HepG2 (cell line): Measurements from ENCODE around the gene GRB7. TPM values are rescaled to one million over a fixed set of nuclear protein-coding genes. Genes with fewer than 3 reads are reported as not detected.
A peak's percentile ranks its signal among the peaks of the same experiment; 100 is the strongest.

Experiments used
- ATF1 ChIP-seq: IDR thresholded peaks from 2 replicates; pipeline ENCODE4 v1.6.1; 2016; ENCODE audit warnings: mild to moderate bottlenecking, control low read depth
- EP300 ChIP-seq, 3 experiments: sonication (generic) in 1 of 3; formaldehyde crosslinking in 1 of 3; IDR thresholded peaks; 2 replicates each; pipeline versions ENCODE4 v1.5.1 to v1.6.1; 2011 to 2020; ENCODE audit warnings: low read depth in 2 of 3, low read length in 2 of 3, borderline replicate concordance in 1 of 3, improper control_type of control experiment in 1 of 3, mild to moderate bottlenecking in 1 of 3, missing genetic modification reagents in 1 of 3, moderate library complexity in 1 of 3
- GPBP1L1 ChIP-seq: sonication (generic); formaldehyde crosslinking; IDR thresholded peaks from 2 replicates; pipeline ENCODE4 v1.5.0; 2020; ENCODE audit warnings: mild to moderate bottlenecking, missing genetic modification reagents
- IRF1 ChIP-seq: sonication (generic); formaldehyde crosslinking; IDR thresholded peaks from 2 replicates; pipeline ENCODE4 v1.4.0; 2020; ENCODE audit warnings: low read depth, mild to moderate bottlenecking, missing genetic modification reagents
- NR3C1 ChIP-seq: sonication (generic); formaldehyde crosslinking; IDR thresholded peaks from 2 replicates; pipeline ENCODE4 v1.4.0; 2020; ENCODE audit warnings: missing genetic modification reagents
- PAXIP1 ChIP-seq: sonication (generic); formaldehyde crosslinking; conservative IDR thresholded peaks from 2 replicates; pipeline ENCODE4 v1.4.0; 2020; ENCODE audit warnings: mild to moderate bottlenecking, missing genetic modification reagents, moderate library complexity
- REL ChIP-seq: sonication (generic); formaldehyde crosslinking; conservative IDR thresholded peaks from 2 replicates; pipeline ENCODE4 v1.8.0; 2022; ENCODE audit warnings: mild to moderate bottlenecking, missing genetic modification reagents, moderate library complexity
- RELA ChIP-seq: sonication (generic); formaldehyde crosslinking; IDR thresholded peaks from 2 replicates; pipeline ENCODE4 v1.4.0; 2020; ENCODE audit warnings: missing genetic modification reagents
- SP140L ChIP-seq: sonication (generic); formaldehyde crosslinking; IDR thresholded peaks from 2 replicates; pipeline ENCODE4 v1.4.0; 2020; ENCODE audit warnings: missing genetic modification reagents, borderline replicate concordance
- TAF1 ChIP-seq: sonication (generic); formaldehyde crosslinking; IDR thresholded peaks from 2 replicates; pipeline ENCODE4 v1.4.0; 2020; ENCODE audit warnings: missing genetic modification reagents
- ZFP41 ChIP-seq: sonication (generic); formaldehyde crosslinking; IDR thresholded peaks from 2 replicates; pipeline ENCODE4 v1.4.0; 2020; ENCODE audit warnings: mild to moderate bottlenecking, missing genetic modification reagents, borderline replicate concordance
- ZFP62 ChIP-seq: sonication (generic); formaldehyde crosslinking; IDR thresholded peaks from 2 replicates; pipeline ENCODE4 v1.4.0; 2020; ENCODE audit warnings: missing genetic modification reagents
- ZNF280D ChIP-seq: sonication (generic); formaldehyde crosslinking; IDR thresholded peaks from 2 replicates; pipeline ENCODE4 v1.5.1; 2020; ENCODE audit warnings: mild to moderate bottlenecking, missing genetic modification reagents
- ZNF468 ChIP-seq: sonication (generic); formaldehyde crosslinking; IDR thresholded peaks from 2 replicates; pipeline ENCODE4 v1.8.0; 2022; ENCODE audit warnings: mild to moderate bottlenecking, moderate library complexity, missing genetic modification reagents
- ZNF501 ChIP-seq: sonication (generic); formaldehyde crosslinking; IDR thresholded peaks from 2 replicates; pipeline ENCODE4 v1.5.1; 2020; ENCODE audit warnings: mild to moderate bottlenecking, moderate library complexity, missing genetic modification reagents
- ZNF703 ChIP-seq: sonication (generic); formaldehyde crosslinking; IDR thresholded peaks from 2 replicates; pipeline ENCODE4 v1.5.1; 2020; ENCODE audit warnings: missing genetic modification reagents, mild to moderate bottlenecking, moderate library complexity, borderline replicate concordance
- ZNF772 ChIP-seq: sonication (generic); formaldehyde crosslinking; IDR thresholded peaks from 2 replicates; pipeline ENCODE4 v1.5.0; 2020; ENCODE audit warnings: mild to moderate bottlenecking, missing genetic modification reagents
- ZNF773 ChIP-seq: sonication (generic); formaldehyde crosslinking; IDR thresholded peaks from 2 replicates; pipeline ENCODE4 v1.4.0; 2020; ENCODE audit warnings: missing genetic modification reagents, borderline replicate concordance
- ZNF850 ChIP-seq: sonication (generic); formaldehyde crosslinking; conservative IDR thresholded peaks from 2 replicates; pipeline ENCODE4 v1.9.0; 2021; ENCODE audit warnings: mild to moderate bottlenecking, missing genetic modification reagents
- polyA plus RNA-seq, 8 experiments: library from polyadenylated mRNA; depleted of rRNA in 3 of 8; stranded (reverse) in 7 of 8; unstranded in 1 of 8; fragments of >200 nt; fragmentation: Illumina TruSeq in 4 of 8; extraction: Trizol in 4 of 8; gene quantifications; 2 replicates each; pipeline versions ENCODE4 v1.2.1 to v1.2.3, GENCODE V29; 2011 to 2016; ENCODE audit warnings: low read depth in 4 of 8, missing spikeins in 1 of 8, mixed read lengths in 1 of 8; ENCODE audit not compliant: insufficient read depth in 1 of 8
- total RNA-seq, 5 experiments: library from RNA; depleted of rRNA; stranded (reverse); fragments of >200 nt; fragmentation: Illumina TruSeq; extraction: Trizol; gene quantifications; 2 replicates each; pipeline ENCODE4 v1.2.3, GENCODE V29; 2016; ENCODE audit warnings: low read depth in 1 of 5

GRB7 gene
- total and polyA plus RNA-seq, 2 of the 13 experiments (the other 11 are each of a cell fraction or from before 2014, with no cell fraction given) = 60.2 to 77.7 TPM

GRCh38 chr17:39740357-39741111 is 2.8 kb downstream of the GRB7 start (continued):
- TF ChIP-seq NR3C1 (CRISPR knock-in tag) = no peak
- no peak for TF ChIP-seq ZNF703 (CRISPR knock-in tag)
- no peak for TF ChIP-seq ZNF850 (CRISPR knock-in tag)
- TF ChIP-seq ZNF773 (CRISPR knock-in tag) = no peak
- peak; percentile 65; the same call in 1 of the 2 replicates for TF ChIP-seq TAF1 (CRISPR knock-in tag)
- TF ChIP-seq ATF1 (CRISPR knock-in tag) = no peak
- TF ChIP-seq ZNF280D (CRISPR knock-in tag) = 0 out of 2 replicates have a peak, but pooled peaks have one; percentile 30
- peak in 1 of 2 experiments; percentile 44; a peak in 1 of 4 replicates for TF ChIP-seq EP300 (IDR thresholded peaks at IDR 0.05; ENCODE audit: low read depth in 2 of 2, low read length in 2 of 2)
- TF ChIP-seq EP300 (CRISPR knock-in tag; IDR thresholded peaks at IDR 0.05; ENCODE audit: borderline replicate concordance) = peak; percentile 62; the same call in 1 of the 2 replicates
- no peak for TF ChIP-seq GPBP1L1 (CRISPR knock-in tag)
- no peak for TF ChIP-seq ZNF468
- peak; percentile 86 for TF ChIP-seq PAXIP1 (CRISPR knock-in tag)
- TF ChIP-seq ZNF501 = no peak
- TF ChIP-seq IRF1 = 0 out of 2 replicates have a peak, but pooled peaks have one; percentile 38
- TF ChIP-seq ZFP41 (CRISPR knock-in tag) = no peak
- TF ChIP-seq ZNF772 (CRISPR knock-in tag) = no peak
- no peak for TF ChIP-seq ZFP62
- TF ChIP-seq SP140L (CRISPR knock-in tag) = no peak
- TF ChIP-seq RELA (CRISPR knock-in tag) = no peak
- no peak for TF ChIP-seq REL (CRISPR knock-in tag)
